CD4-positive, alpha-beta T cell treated with Interleukin-2 at 100 ng/mL for 4 hours (primary cell): ENCODE measurements around the gene MAN2A1.
"Not testable (repeated sequence)": the region's sequence is repeated elsewhere in the genome, so short reads cannot be mapped to it uniquely, and the experiment has no call there.

Experiments used
- DNase-seq: peaks from one replicate; pipeline ENCODE4 v3.0.0-alpha.2; 2020; ENCODE audit warnings: low spot score

MAN2A1 gene

GRCh38 chr5:109756543-109757185 is 66.9 kb downstream of the MAN2A1 start:
- no peak for DNase-seq

- DNase-seq, result no peak
Observed at GRCh38 chr5:109757490-109757889, 67.8 kb downstream of the MAN2A1 start.

- no peak for DNase-seq
Observed at GRCh38 chr5:109759306-109759705, 69.6 kb downstream of the MAN2A1 start.

GRCh38 chr5:109760130-109760529 is 70.4 kb downstream of the MAN2A1 start:
- DNase-seq, result not testable (repeated sequence)

GRCh38 chr5:109762821-109763220 is 73.1 kb downstream of the MAN2A1 start:
- no peak for DNase-seq

- DNase-seq, result no peak
Observed at GRCh38 chr5:109767184-109767995, 77.7 kb downstream of the MAN2A1 start.

GRCh38 chr5:109767997-109768396 is 78.3 kb downstream of the MAN2A1 start:
- no peak for DNase-seq

GRCh38 chr5:109769597-109770291 is 80.0 kb downstream of the MAN2A1 start:
- DNase-seq, result no peak

- no peak for DNase-seq
Observed at GRCh38 chr5:109775130-109775529, 85.4 kb downstream of the MAN2A1 start.

- DNase-seq, result no peak
Observed at GRCh38 chr5:109779036-109779735, 89.5 kb downstream of the MAN2A1 start.

GRCh38 chr5:109784687-109785086 is 95.0 kb downstream of the MAN2A1 start:
- no peak for DNase-seq

GRCh38 chr5:109786206-109786855 is 96.6 kb downstream of the MAN2A1 start:
- no peak for DNase-seq

- DNase-seq, result no peak
Observed at GRCh38 chr5:109788596-109788995, 98.9 kb downstream of the MAN2A1 start.

- DNase-seq, result no peak
Observed at GRCh38 chr5:109792613-109793012, 102.9 kb downstream of the MAN2A1 start.

GRCh38 chr5:109803854-109804253 is 114.1 kb downstream of the MAN2A1 start:
- no peak for DNase-seq

- DNase-seq, result no peak
Observed at GRCh38 chr5:109805472-109805871, 115.7 kb downstream of the MAN2A1 start.

GRCh38 chr5:109805883-109806282 is 116.2 kb downstream of the MAN2A1 start:
- no peak for DNase-seq

- DNase-seq, result no peak
Observed at GRCh38 chr5:109812698-109813097, 123.0 kb downstream of the MAN2A1 start.

GRCh38 chr5:109816732-109817131 is 127.0 kb downstream of the MAN2A1 start:
- DNase-seq, result no peak

- no peak for DNase-seq
Observed at GRCh38 chr5:109819878-109820277, 130.2 kb downstream of the MAN2A1 start.

- DNase-seq, result no peak
Observed at GRCh38 chr5:109823597-109823996, 133.9 kb downstream of the MAN2A1 start.

- DNase-seq, result no peak
Observed at GRCh38 chr5:109825450-109825849, 135.7 kb downstream of the MAN2A1 start.
